Measurements from ENCODE around the gene UPK3A. TPM values are rescaled to one million over a fixed set of nuclear protein-coding genes. Genes with fewer than 3 reads are reported as not detected.

UPK3A gene
- total and polyA plus RNA-seq, 2 of the 13 experiments (the other 11 are each of a cell fraction or from before 2014, with no cell fraction given), result 10.5 to 13.8 TPM

GRCh38 chr22:45272498-45272897 lies 12.3 kb upstream of the UPK3A start (continued):
- TF ChIP-seq, protein P1, sequence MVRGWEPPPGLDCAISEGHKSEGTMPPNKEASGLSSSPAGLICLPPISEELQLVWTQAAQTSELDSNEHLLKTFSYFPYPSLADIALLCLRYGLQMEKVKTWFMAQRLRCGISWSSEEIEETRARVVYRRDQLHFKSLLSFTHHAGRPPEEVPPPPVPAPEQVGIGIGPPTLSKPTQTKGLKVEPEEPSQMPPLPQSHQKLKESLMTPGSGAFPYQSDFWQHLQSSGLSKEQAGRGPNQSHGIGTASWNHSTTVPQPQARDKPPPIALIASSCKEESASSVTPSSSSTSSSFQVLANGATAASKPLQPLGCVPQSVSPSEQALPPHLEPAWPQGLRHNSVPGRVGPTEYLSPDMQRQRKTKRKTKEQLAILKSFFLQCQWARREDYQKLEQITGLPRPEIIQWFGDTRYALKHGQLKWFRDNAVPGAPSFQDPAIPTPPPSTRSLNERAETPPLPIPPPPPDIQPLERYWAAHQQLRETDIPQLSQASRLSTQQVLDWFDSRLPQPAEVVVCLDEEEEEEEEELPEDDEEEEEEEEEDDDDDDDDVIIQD (CRISPR knock-in tag; IDR thresholded peaks at IDR 0.05; ENCODE audit: low read depth), result no peak
- peak; percentile 15; the same call in 1 of the 2 replicates for TF ChIP-seq ZNF766 (CRISPR knock-in tag; IDR thresholded peaks at IDR 0.05; ENCODE audit: borderline replicate concordance)
- TF ChIP-seq, protein P2, sequence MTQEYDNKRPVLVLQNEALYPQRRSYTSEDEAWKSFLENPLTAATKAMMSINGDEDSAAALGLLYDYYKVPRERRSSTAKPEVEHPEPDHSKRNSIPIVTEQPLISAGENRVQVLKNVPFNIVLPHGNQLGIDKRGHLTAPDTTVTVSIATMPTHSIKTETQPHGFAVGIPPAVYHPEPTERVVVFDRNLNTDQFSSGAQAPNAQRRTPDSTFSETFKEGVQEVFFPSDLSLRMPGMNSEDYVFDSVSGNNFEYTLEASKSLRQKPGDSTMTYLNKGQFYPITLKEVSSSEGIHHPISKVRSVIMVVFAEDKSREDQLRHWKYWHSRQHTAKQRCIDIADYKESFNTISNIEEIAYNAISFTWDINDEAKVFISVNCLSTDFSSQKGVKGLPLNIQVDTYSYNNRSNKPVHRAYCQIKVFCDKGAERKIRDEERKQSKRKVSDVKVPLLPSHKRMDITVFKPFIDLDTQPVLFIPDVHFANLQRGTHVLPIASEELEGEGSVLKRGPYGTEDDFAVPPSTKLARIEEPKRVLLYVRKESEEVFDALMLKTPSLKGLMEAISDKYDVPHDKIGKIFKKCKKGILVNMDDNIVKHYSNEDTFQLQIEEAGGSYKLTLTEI (CRISPR knock-in tag; conservative IDR thresholded peaks at IDR 0.05), result no peak
- TF ChIP-seq ZNF230 (CRISPR knock-in tag; IDR thresholded peaks at IDR 0.05), result no peak
- no peak for TF ChIP-seq ZNF564 (CRISPR knock-in tag; IDR thresholded peaks at IDR 0.05)
- TF ChIP-seq, protein P3, sequence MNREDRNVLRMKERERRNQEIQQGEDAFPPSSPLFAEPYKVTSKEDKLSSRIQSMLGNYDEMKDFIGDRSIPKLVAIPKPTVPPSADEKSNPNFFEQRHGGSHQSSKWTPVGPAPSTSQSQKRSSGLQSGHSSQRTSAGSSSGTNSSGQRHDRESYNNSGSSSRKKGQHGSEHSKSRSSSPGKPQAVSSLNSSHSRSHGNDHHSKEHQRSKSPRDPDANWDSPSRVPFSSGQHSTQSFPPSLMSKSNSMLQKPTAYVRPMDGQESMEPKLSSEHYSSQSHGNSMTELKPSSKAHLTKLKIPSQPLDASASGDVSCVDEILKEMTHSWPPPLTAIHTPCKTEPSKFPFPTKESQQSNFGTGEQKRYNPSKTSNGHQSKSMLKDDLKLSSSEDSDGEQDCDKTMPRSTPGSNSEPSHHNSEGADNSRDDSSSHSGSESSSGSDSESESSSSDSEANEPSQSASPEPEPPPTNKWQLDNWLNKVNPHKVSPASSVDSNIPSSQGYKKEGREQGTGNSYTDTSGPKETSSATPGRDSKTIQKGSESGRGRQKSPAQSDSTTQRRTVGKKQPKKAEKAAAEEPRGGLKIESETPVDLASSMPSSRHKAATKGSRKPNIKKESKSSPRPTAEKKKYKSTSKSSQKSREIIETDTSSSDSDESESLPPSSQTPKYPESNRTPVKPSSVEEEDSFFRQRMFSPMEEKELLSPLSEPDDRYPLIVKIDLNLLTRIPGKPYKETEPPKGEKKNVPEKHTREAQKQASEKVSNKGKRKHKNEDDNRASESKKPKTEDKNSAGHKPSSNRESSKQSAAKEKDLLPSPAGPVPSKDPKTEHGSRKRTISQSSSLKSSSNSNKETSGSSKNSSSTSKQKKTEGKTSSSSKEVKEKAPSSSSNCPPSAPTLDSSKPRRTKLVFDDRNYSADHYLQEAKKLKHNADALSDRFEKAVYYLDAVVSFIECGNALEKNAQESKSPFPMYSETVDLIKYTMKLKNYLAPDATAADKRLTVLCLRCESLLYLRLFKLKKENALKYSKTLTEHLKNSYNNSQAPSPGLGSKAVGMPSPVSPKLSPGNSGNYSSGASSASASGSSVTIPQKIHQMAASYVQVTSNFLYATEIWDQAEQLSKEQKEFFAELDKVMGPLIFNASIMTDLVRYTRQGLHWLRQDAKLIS (CRISPR knock-in tag; IDR thresholded peaks at IDR 0.05), result no peak
- no peak for TF ChIP-seq ZBTB1 (CRISPR knock-in tag; IDR thresholded peaks at IDR 0.05; ENCODE audit: borderline replicate concordance)
- TF ChIP-seq ZNF614 (CRISPR knock-in tag; IDR thresholded peaks at IDR 0.05; ENCODE audit: borderline replicate concordance), result no peak
- TF ChIP-seq ZSCAN30 (CRISPR knock-in tag; IDR thresholded peaks at IDR 0.05), result no peak
- no peak for TF ChIP-seq ADNP (CRISPR knock-in tag; IDR thresholded peaks at IDR 0.05)
- TF ChIP-seq PHF20 (CRISPR knock-in tag; IDR thresholded peaks at IDR 0.05), result no peak
- TF ChIP-seq U2AF1 (optimal IDR thresholded peaks at IDR 0.05; ENCODE audit: low read depth, low read length), result no peak
- no peak for TF ChIP-seq SALL2 (CRISPR knock-in tag; IDR thresholded peaks at IDR 0.05)
- TF ChIP-seq, protein P4, sequence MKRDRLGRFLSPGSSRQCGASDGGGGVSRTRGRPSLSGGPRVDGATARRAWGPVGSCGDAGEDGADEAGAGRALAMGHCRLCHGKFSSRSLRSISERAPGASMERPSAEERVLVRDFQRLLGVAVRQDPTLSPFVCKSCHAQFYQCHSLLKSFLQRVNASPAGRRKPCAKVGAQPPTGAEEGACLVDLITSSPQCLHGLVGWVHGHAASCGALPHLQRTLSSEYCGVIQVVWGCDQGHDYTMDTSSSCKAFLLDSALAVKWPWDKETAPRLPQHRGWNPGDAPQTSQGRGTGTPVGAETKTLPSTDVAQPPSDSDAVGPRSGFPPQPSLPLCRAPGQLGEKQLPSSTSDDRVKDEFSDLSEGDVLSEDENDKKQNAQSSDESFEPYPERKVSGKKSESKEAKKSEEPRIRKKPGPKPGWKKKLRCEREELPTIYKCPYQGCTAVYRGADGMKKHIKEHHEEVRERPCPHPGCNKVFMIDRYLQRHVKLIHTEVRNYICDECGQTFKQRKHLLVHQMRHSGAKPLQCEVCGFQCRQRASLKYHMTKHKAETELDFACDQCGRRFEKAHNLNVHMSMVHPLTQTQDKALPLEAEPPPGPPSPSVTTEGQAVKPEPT (CRISPR knock-in tag; IDR thresholded peaks at IDR 0.05; ENCODE audit: low read depth), result no peak
- TF ChIP-seq ZNF382 (CRISPR knock-in tag; IDR thresholded peaks at IDR 0.05; ENCODE audit: borderline replicate concordance), result no peak
- no peak for TF ChIP-seq ZNF589 (CRISPR knock-in tag; conservative IDR thresholded peaks at IDR 0.05)
- TF ChIP-seq KLF12 (CRISPR knock-in tag; IDR thresholded peaks at IDR 0.05; ENCODE audit: borderline replicate concordance), result no peak
- TF ChIP-seq CBX2 (IDR thresholded peaks at IDR 0.05; ENCODE audit: low read depth, low read length), result no peak
- no peak for TF ChIP-seq CBX2 (CRISPR knock-in tag; IDR thresholded peaks at IDR 0.05; ENCODE audit: low read depth)
- no peak for TF ChIP-seq MIXL1 (CRISPR knock-in tag; IDR thresholded peaks at IDR 0.05)
- TF ChIP-seq PHF5A (CRISPR knock-in tag; IDR thresholded peaks at IDR 0.05; ENCODE audit: low read depth, unreplicated experiment), result no peak
- no peak for TF ChIP-seq NFIC (IDR thresholded peaks at IDR 0.05; ENCODE audit: low read length)
- no peak; the same call in none of the 2 replicates for TF ChIP-seq BRD4 (CRISPR knock-in tag; IDR thresholded peaks at IDR 0.05)
- TF ChIP-seq ZBTB3 (CRISPR knock-in tag; IDR thresholded peaks at IDR 0.05; ENCODE audit: borderline replicate concordance, low read depth), result no peak
